Measurements from ENCODE around the gene MELK. TPM values are rescaled to one million over a fixed set of nuclear protein-coding genes. Genes with fewer than 3 reads are reported as not detected.

MELK gene
- total RNA-seq, 1 donor from 2014 or later: 18.7 TPM

DNA sequence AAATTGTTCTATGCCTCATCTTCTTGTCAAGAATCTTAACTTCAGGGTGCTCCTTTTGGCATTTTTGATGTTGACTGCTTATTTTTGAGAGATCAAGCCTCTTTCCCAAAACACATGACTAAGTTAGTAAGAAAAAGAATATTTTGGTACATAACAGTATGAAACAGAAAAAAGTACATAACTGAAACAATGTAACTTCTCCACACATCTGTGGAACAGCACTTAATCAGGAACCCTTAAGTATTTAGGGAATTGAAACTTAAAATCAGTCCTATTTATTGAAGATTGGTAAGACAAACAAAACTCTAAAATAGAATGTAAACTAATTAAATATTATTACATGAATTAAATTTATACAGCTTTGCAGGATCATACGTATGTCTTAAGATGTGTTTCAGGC, 103.4 kb downstream of the MELK start:
- ATAC-seq: no peak

- ATAC-seq: no peak
Observed at GRCh38 chr9:36676778-36677485, 104.2 kb downstream of the MELK start.

GRCh38 chr9:36677611-36678010, 104.9 kb downstream of the MELK start:
- no peak for ATAC-seq

DNA sequence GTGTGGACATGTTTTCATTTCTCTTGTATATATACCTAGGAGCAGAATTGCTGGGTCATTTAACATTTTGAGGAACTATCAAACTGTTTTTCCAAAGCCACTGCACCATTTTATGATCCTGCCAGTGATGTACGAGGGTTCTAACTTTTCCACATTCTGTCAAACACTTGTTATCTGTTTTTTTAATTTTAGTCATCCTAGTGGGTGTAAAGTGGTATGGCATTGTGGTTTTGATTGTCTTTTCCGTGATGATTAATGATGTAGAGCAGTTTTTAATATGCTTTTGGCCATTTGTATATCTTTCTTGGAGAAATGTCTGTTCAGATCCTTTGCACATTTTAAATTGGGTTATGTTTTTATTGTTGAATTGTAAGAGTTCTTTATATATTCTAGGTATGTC, 107.0 kb downstream of the MELK start:
- ATAC-seq: no peak

DNA sequence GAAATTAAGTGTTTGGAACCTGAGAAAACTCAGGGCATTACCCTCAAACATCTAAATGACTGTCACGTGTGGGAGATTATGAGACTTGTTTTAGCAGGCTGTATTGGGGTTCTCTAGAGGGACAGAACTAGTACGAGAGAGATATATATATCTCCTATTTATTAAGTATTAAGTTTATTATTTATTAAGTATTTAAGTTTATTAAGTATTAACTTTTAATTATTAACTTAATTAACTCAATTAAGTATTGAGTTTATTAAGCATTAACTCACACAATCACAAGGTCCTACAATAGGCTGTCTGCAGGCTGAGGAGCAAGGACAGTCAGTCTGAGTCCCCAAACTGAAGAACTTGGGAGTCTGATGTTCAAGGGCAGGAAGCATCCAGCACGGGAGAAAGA, 113.8 kb downstream of the MELK start:
- ATAC-seq: no peak

- ATAC-seq: no peak
Observed at GRCh38 chr9:36690412-36691168, 117.9 kb downstream of the MELK start.

GRCh38 chr9:36691671-36692070, 119.0 kb downstream of the MELK start:
- ATAC-seq: no peak

DNA sequence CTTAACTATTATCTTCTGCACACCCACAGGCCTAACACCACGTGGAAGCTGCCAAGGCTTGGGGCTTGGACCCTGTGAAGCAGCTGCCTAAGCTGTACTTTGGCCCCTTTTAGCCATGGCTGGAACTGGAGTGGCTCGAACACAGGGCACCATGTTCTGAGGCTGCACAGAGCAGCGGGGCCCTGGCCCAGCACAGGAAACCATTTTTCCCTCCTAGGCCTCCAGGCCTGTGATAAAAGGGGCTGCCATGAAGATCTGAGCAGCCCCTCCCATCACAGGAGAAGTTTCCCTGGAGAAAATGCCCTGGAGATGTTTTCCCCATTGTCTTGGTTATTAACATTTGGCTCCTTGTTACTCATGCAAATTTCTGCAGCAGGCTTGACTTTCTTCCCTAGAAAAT, 126.3 kb downstream of the MELK start:
- no peak for ATAC-seq

GRCh38 chr9:36704148-36704547, 131.5 kb downstream of the MELK start:
- ATAC-seq: no peak

GRCh38 chr9:36713515-36714490, 141.1 kb downstream of the MELK start:
- no peak for ATAC-seq

- no peak for ATAC-seq
Observed at GRCh38 chr9:36716496-36716895, 143.8 kb downstream of the MELK start.

- no peak for ATAC-seq
Observed at GRCh38 chr9:36717276-36717675, 144.6 kb downstream of the MELK start.

DNA sequence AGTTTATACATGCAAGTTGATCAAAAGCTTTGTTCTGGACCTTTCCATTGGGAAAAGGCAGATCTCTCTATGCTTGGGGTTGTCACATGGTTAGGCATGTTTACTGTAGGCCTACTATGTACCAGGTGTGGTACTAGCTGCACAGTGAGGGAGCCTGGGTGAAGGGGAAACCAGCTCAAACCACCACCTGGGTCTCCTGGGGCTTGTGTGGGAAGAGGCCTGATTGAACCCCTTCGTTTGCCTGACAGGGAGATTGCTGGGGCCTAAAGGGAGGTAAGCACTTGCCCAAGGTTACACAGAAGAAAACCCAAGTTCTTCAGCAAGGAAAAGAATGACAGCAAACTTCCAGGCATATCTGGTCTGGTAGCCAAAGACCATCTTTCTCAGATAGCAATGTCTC, 145.9 kb downstream of the MELK start:
- ATAC-seq: no peak

GRCh38 chr9:36720043-36720442, 147.3 kb downstream of the MELK start:
- no peak for ATAC-seq

DNA sequence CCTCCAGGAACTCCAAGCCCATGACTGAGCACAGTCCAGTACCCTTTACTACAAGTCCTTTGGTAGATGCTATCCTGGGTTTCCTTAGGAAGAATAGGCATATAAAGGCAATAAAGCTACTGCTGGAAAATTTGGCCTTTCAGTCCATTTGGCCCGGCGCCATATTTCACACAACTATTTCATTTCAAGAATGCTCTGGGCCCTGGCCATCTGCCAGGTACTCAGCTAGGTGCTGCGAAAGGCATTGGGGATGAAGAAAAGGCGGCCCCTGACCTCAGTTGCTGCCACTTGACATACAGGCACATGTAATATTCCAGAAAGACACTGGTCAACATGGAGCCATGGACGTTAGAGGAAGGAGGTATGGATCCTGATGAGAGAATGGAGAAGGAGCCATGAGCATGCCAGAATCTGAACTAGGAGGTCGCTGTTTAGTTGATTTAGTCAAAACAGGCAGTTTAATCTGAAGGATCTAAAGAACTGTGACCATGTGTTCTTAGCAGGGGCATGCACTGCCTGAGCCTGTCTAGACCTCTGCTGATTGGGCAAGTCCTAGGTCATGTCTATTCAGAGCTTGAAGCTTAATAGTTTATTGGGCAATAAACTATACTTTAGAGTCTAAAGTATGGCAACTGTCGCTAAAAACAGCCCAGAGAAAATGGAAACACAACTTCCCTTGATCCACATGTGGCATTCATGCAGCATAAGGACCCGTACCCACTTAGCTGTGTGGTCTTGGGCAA, 149.3 kb downstream of the MELK start:
- no peak for ATAC-seq

DNA sequence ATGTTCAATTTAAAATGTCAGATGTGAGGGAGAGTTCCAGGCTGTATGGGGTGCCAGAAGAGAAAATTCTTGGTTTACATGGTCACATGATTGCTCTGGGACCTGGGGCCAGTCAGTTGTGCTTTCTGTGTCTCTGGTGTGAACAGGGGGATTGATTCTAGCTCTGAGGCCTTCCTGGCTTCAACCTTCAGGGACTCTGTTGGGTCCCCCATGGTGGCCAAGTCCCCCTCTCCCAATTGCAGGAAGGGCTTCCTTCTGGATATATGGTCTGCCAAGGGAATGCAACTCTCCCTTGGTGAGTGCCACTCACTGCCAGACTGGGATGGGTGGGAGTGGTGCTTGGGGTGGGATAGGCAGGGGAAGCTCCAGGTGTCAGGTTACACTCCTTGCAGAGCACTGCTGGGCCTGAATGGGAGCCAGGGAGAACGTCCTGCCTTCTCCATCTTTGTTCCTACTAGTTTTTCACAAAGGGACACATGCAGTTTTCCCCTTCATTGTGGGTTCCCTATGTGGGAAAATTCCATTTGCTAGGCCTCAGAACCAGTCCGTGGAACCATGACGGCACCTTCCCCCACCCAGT, 153.2 kb downstream of the MELK start:
- ATAC-seq: no peak

Other genes with a start within 250 kb of the MELK start
- 15.5 TPM for gene RNF38, start 172.6 kb upstream of the MELK start, total RNA-seq